ENCODE measurements around the gene FBRSL1.

GRCh38 chr12:132545164-132545953, 55.4 kb downstream of the FBRSL1 start:
- no peak for TF ChIP-seq CTCF (IDR thresholded peaks at IDR 0.05)
- TF ChIP-seq POLR2A (IDR thresholded peaks at IDR 0.05): no peak
- TF ChIP-seq POLR2AphosphoS5 (IDR thresholded peaks at IDR 0.05): no peak

Data from breast epithelium (tissue), 3 donors.